ENCODE data around the gene GALNT16.

Gene GALNT16

GRCh38 chr14:69346710-69347109 lies 86.8 kb downstream of the GALNT16 start:
- no peak overlapping the region for H3K4me3 ChIP-seq (ENCODE audit: low read depth, low read length)
- no peak for DNase-seq (ENCODE audit: low read depth)
- peak; percentile 39 for TF ChIP-seq CTCF (IDR thresholded peaks at IDR 0.05; ENCODE audit: insufficient read depth, low read depth, low read length, missing control alignments)

- DNase-seq (ENCODE audit: low read depth) = no peak
- no peak for TF ChIP-seq CTCF (IDR thresholded peaks at IDR 0.05; ENCODE audit: insufficient read depth, low read depth, low read length, missing control alignments)
- H3K4me3 ChIP-seq (ENCODE audit: low read depth, low read length) = no peak overlapping the region
These were observed 89.3 kb downstream of the GALNT16 start for GRCh38 chr14:69349091-69349777.

GRCh38 chr14:69350892-69351291 lies 90.9 kb downstream of the GALNT16 start:
- TF ChIP-seq CTCF (IDR thresholded peaks at IDR 0.05; ENCODE audit: insufficient read depth, low read depth, low read length, missing control alignments) = no peak

GRCh38 chr14:69351385-69351784 lies 91.4 kb downstream of the GALNT16 start:
- DNase-seq (ENCODE audit: low read depth) = peak; percentile 18
- no peak for TF ChIP-seq CTCF (IDR thresholded peaks at IDR 0.05; ENCODE audit: insufficient read depth, low read depth, low read length, missing control alignments)
- H3K4me3 ChIP-seq (ENCODE audit: low read depth, low read length) = no peak overlapping the region

More at GRCh38 chr14:69350892-69351291, 90.9 kb downstream of the GALNT16 start:
- DNase-seq (ENCODE audit: low read depth) = no peak
- H3K4me3 ChIP-seq (ENCODE audit: low read depth, low read length) = no peak overlapping the region

GRCh38 chr14:69351911-69352310 lies 92.0 kb downstream of the GALNT16 start:
- no peak for DNase-seq (ENCODE audit: low read depth)
- TF ChIP-seq CTCF (IDR thresholded peaks at IDR 0.05; ENCODE audit: insufficient read depth, low read depth, low read length, missing control alignments) = no peak
- no peak overlapping the region for H3K4me3 ChIP-seq (ENCODE audit: low read depth, low read length)

GRCh38 chr14:69353168-69353567 lies 93.2 kb downstream of the GALNT16 start:
- H3K4me3 ChIP-seq (ENCODE audit: low read depth, low read length) = no peak overlapping the region
- DNase-seq (ENCODE audit: low read depth) = no peak
- TF ChIP-seq CTCF (IDR thresholded peaks at IDR 0.05; ENCODE audit: insufficient read depth, low read depth, low read length, missing control alignments) = no peak

All from GM12865 (cell line).